ENCODE data around the gene BEAN1.

- TF ChIP-seq CTCF (IDR thresholded peaks at IDR 0.05): no peak
- no peak for TF ChIP-seq POLR2A (IDR thresholded peaks at IDR 0.05; ENCODE audit: low read depth)
- no peak for TF ChIP-seq EP300 (IDR thresholded peaks at IDR 0.05)
- TF ChIP-seq POLR2AphosphoS5 (IDR thresholded peaks at IDR 0.05): no peak
These were observed 44.8 kb downstream of the BEAN1 start for GRCh38 chr16:66471716-66472393.
